Glomerular visceral epithelial cell (primary cell): ENCODE results near the gene LAPTM5.
"Not testable (repeated sequence)": the region's sequence is repeated elsewhere in the genome, so short reads cannot be mapped to it uniquely, and the experiment has no call there.

Source experiments
- DNase-seq: peaks from one replicate; pipeline ENCODE4 v3.0.0-alpha.2; 2016; ENCODE audit errors: extremely low spot score

Gene LAPTM5

DNA sequence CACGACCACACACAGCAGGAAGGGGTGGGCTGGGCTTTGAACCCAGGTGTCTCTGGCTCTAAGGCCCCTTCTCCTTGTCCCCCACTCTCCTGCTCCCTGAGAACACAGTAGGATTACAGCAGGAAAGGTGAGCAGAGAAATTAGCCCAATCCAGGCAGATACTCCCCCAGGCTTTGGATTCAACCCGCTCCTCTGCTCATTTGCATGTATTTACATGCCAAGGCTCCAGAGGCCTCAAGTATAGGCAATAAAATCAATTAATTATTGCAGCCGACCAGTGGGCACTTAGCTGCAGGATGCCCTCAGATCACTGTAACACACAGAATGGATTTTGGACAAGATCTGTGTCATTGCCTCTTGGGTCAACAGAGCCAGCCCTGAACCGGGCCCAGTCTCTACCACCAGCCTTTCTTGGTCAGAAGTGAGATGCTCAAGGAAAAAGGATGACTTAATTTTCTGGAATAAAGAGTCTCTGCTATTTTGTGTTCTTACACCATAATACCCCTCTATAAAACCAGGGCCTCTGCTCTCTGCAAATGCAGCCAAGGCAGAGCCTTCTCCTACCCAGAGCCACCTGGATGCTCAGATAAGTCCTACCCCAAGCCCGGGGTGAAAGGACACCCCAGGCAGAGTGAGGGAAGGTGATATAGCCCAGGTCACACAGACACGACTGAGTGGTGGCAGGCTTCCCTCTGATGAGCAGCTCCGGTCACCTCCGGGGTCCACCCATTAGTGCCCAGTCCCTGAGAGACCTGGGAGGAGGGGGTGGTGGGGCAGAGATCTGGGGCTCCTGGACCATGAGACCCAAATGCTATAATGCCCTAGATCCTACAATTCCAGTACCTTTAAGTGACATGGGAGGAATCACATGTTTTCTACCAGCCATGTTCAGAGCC is 63.0 kb downstream of the LAPTM5 start:
- no peak for DNase-seq

DNA sequence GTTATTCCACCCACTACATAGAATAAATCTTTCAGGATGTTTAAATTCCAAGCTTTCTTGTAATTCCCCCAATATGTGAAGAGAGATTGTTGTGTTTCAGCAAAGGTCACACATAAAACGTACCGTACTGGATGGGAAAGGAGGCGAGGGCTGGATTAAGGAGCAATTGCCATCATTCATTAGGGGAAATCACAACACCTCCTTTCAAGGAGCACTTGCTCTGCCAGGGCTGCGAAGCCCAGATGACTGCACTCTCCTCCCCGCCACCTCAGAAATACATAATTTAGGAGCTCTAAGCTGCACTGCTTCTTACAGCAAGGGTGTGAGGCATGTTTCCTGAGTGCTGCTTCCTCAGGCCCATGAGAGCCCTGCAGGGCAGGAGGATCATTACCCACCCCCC is 63.8 kb downstream of the LAPTM5 start:
- no peak for DNase-seq

GRCh38 chr1:30693366-30693765 is 64.2 kb downstream of the LAPTM5 start:
- DNase-seq, result no peak

- no peak for DNase-seq
Measured at GRCh38 chr1:30692948-30693301, 64.6 kb downstream of the LAPTM5 start.

DNA sequence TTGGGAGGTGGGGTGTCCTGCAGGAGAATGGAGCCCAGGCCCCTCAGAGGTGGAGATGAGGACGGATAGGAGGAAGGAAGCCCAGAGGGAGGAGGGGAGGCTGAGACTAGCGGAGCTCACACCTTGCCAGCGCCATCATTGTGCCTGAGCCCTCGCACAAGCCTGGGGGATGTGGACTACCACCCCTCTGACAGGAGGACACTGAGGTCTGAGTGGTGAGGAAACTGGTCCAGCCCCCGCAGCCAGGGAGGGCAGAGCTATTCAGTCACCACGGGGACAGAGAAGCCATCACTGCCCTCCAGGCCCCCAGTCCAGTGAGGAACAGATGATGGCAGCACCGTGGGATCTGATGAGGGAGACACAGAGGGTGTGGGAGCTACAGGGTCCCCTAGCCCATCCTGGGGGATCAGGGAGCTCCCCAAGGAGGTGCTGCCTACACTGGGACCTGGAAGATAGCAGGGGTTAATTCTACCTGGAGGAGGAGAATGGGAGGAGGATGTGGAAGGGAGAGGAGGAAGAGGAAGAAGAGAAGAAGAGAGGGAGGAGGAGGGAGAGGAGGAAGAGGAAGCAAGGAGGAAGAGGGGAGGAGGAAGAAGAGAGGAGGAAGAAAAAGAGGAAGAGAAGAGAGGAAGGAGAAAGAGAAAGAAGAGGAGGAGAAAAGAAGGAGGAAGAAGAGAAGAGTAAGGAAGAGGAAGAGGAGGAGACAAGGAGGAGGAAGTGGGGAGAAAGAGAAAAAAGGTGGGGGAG is 65.2 kb downstream of the LAPTM5 start:
- DNase-seq, result no peak

DNA sequence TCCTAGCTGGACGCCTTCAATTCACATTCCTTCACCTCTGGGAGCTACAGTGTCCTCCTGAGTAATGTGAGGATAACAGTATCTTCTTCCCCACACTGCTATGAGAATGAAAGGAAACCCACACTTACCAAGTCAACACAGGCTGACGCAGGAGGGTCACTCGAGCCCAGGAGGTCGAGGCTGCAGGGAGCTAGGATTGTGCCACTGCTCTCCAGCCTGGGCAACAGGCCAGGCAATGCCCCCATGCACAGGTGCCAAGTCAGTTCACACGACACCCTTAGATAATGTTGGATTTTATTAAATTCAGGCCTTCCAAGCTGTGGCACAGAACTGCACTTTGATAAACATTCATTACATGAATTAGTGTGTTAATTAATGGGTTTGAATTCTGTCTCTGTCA is 66.1 kb downstream of the LAPTM5 start:
- DNase-seq, result no peak

DNA sequence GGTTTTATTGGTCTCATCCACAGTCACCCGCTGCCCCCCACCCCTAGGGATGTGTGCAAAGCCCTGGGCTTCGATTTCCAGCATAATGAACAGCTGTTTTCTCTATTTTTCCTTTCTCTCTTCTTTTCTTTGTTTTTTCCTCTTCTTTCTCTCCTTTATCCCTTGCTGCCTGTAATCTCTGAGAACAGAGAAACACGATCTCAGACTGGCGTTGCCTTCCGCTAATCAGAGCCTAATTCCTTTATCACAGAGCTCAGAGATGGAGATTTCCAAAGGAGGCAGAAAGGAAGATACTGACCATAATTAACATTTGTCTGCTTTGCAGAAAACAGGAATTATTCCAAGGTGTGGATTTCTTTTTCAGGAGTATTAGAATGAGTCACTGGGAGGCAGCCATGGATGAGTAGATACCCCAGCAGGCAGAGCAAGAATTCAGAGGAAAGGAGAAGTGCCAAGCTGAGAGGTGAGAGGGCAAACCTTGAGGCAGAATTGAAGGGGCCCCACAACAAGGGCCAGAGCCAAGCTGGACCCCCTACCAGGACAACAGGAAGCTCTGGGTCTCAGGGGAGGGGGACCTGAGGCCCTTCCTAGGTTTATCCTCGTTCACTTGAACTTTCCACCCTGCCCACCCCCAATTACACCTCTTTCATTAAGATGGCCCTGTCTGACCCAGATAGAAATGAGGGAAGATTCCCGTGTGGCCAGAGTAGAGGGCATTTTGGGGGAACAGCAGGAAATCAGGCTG is 67.5 kb downstream of the LAPTM5 start:
- peak; percentile 24 for DNase-seq

DNA sequence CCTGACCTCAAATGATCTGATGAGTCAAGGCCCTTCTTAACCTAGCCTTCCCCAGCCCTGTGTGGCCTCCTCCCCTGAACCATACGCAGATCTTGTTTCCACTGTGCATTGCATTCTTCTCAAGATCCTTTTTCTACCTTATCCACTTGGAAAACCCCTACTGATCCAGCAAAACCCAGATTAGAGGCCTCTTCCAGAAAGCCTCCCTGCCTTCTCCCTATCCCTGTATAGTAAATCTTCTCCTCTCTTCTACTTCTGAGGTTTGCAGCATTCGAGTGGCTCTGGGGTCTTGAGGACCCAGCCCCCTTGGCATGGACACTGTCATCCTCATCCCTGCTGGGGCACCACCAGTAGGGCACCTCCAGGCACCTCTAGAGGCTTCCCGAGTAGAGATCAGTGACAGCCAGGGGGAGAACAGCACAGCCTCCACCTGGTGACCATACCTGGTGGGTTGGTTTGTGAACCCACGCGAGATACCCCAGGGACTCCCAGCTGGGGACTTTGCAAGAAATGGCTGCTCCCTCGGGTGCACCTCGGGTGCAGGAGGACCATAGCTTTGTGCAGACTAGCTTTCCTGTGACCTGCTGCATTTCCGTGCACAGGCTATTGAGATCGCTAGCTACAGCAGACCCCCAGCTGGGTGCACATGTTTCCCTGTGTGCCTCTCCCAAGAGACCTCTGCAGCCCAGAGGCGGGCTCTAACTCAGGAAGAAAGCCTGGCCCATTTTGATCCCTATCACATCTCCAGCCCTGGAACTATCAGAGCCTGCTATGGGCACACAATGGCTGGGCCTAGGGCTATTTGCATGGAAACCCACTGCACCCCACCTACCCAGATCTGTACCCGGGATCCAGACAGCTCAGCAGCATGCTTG is 68.4 kb downstream of the LAPTM5 start:
- DNase-seq, result no peak

GRCh38 chr1:30688516-30688915 is 69.1 kb downstream of the LAPTM5 start:
- not testable (repeated sequence) for DNase-seq

- DNase-seq, result no peak
Measured at GRCh38 chr1:30687886-30688285, 69.7 kb downstream of the LAPTM5 start.

- no peak for DNase-seq
Measured at GRCh38 chr1:30686236-30686935, 71.2 kb downstream of the LAPTM5 start.

- no peak for DNase-seq
Measured at GRCh38 chr1:30685796-30686165, 71.8 kb downstream of the LAPTM5 start.

- DNase-seq, result no peak
Measured at GRCh38 chr1:30684881-30685795, 72.4 kb downstream of the LAPTM5 start.

- no peak for DNase-seq
Measured at GRCh38 chr1:30684259-30684658, 73.3 kb downstream of the LAPTM5 start.

GRCh38 chr1:30683699-30684098 is 73.9 kb downstream of the LAPTM5 start:
- DNase-seq, result no peak
